Measurements from ENCODE around the gene SUGCT.
"Not testable (repeated sequence)": the region's sequence is repeated elsewhere in the genome, so short reads cannot be mapped to it uniquely, and the experiment has no call there.

SUGCT gene

GRCh38 chr7:40551685-40552576, 417.1 kb downstream of the SUGCT start:
- DNase-seq (ENCODE audit: low read depth in 2 of 2, low spot score in 1 of 2): no peak

- DNase-seq (ENCODE audit: low read depth in 2 of 2, low spot score in 1 of 2): no peak
Measured at GRCh38 chr7:40560672-40561071, 425.9 kb downstream of the SUGCT start.

GRCh38 chr7:40566879-40567278, 432.1 kb downstream of the SUGCT start:
- no peak for DNase-seq (ENCODE audit: low read depth in 2 of 2, low spot score in 1 of 2)

GRCh38 chr7:40569326-40569725, 434.5 kb downstream of the SUGCT start:
- no peak for DNase-seq (ENCODE audit: low read depth in 2 of 2, low spot score in 1 of 2)

- DNase-seq (ENCODE audit: low read depth in 2 of 2, low spot score in 1 of 2): no peak
Measured at GRCh38 chr7:40570223-40570622, 435.4 kb downstream of the SUGCT start.

GRCh38 chr7:40571796-40572195, 437.0 kb downstream of the SUGCT start:
- DNase-seq (ENCODE audit: low read depth in 2 of 2, low spot score in 1 of 2): no peak

GRCh38 chr7:40572810-40573465, 438.1 kb downstream of the SUGCT start:
- DNase-seq (ENCODE audit: low read depth in 2 of 2, low spot score in 1 of 2): no peak

GRCh38 chr7:40579401-40579800, 444.6 kb downstream of the SUGCT start:
- DNase-seq (ENCODE audit: low read depth in 2 of 2, low spot score in 1 of 2): no peak

GRCh38 chr7:40580776-40581175, 446.0 kb downstream of the SUGCT start:
- DNase-seq (ENCODE audit: low read depth in 2 of 2, low spot score in 1 of 2): no peak

GRCh38 chr7:40582539-40582938, 447.7 kb downstream of the SUGCT start:
- no peak for DNase-seq (ENCODE audit: low read depth in 2 of 2, low spot score in 1 of 2)

- no peak for DNase-seq (ENCODE audit: low read depth in 2 of 2, low spot score in 1 of 2)
Measured at GRCh38 chr7:40583667-40584444, 449.1 kb downstream of the SUGCT start.

- DNase-seq (ENCODE audit: low read depth in 2 of 2, low spot score in 1 of 2): no peak
Measured at GRCh38 chr7:40584667-40585433, 450.0 kb downstream of the SUGCT start.

GRCh38 chr7:40586197-40586596, 451.4 kb downstream of the SUGCT start:
- DNase-seq (ENCODE audit: low read depth in 2 of 2, low spot score in 1 of 2): no peak

GRCh38 chr7:40587419-40587818, 452.6 kb downstream of the SUGCT start:
- DNase-seq (ENCODE audit: low read depth in 2 of 2, low spot score in 1 of 2): no peak

GRCh38 chr7:40595129-40595528, 460.3 kb downstream of the SUGCT start:
- DNase-seq (ENCODE audit: low read depth in 2 of 2, low spot score in 1 of 2): no peak

GRCh38 chr7:40595832-40596231, 461.0 kb downstream of the SUGCT start:
- no peak for DNase-seq (ENCODE audit: low read depth in 2 of 2, low spot score in 1 of 2)

- no peak for DNase-seq (ENCODE audit: low read depth in 2 of 2, low spot score in 1 of 2)
Measured at GRCh38 chr7:40597517-40597916, 462.7 kb downstream of the SUGCT start.

- DNase-seq (ENCODE audit: low read depth in 2 of 2, low spot score in 1 of 2): no peak
Measured at GRCh38 chr7:40598915-40599314, 464.1 kb downstream of the SUGCT start.

GRCh38 chr7:40599836-40600235, 465.0 kb downstream of the SUGCT start:
- DNase-seq (ENCODE audit: low read depth in 2 of 2, low spot score in 1 of 2): no peak

- DNase-seq (ENCODE audit: low read depth in 2 of 2, low spot score in 1 of 2): not testable (repeated sequence)
Measured at GRCh38 chr7:40602351-40602750, 467.5 kb downstream of the SUGCT start.

All from stimulated activated CD8-positive, alpha-beta memory T cell treated with anti-CD3 and anti-CD28 coated beads, Interleukin-4, amount 100 ng/mL, for 1 hour (primary cell).